Measurements from ENCODE around the gene ETV2. TPM values are rescaled to one million over a fixed set of nuclear protein-coding genes. Genes with fewer than 3 reads are reported as not detected.
"Not testable (repeated sequence)": the region's sequence is repeated elsewhere in the genome, so short reads cannot be mapped to it uniquely, and the experiment has no call there.

Gene ETV2
- total and polyA plus RNA-seq, 9 donors, result 0.79 to 2.5 (median 1.6) TPM; not detected in 1

DNA sequence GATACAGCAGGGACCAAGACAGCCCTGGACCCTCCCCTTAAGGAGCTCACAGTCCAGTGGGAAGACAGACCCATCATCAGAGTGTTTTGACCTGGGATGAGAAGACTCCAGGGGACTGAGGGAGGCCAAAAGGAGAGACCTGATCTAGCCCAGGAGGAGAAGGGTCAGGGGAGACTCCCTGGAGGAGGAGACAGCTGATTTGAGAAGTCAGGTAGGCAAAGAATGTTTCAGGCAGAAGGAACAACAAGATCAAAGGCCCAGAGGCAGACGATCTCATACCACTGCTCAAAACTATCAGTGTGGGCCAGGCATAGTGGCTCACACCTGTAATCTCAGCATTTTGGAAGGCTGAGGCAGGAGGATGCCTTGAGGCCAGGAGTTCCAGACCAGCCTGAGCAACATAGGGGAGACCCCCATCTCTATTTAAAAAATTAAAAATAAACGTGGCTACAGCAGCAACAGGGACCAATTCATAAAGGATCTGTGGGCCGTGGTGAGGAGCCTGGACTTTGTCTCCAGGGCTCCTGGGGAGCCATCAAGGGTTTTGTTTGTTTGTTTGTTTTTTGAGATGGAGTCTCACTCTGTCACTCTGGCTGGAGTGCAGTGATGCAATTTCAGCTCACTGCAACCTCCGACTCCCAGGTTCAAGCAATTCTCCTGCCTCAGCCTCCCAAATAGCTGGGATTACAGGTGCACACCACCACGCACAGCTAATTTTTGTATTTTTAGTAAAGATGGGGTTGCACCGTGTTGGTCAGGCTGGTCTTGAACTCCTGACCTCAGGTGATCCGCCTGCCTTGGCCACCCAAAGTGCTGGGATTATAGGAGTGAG lies 4.4 kb downstream of the ETV2 start:
- Histone ChIP-seq H3K4me1 (ENCODE audit: insufficient read depth) (peaks cover 10% of the 10 kb centered on the region), H3K27ac (peak overlapping the region in 1 of 2 donors; percentile 81), H3K27me3 (no peaks in the 10 kb centered on the region), H3K4me3 (no peak overlapping the region), H3K9me3 (no peaks in the 10 kb centered on the region), H3K36me3 (no peaks in the 10 kb centered on the region)
- TF ChIP-seq EP300 (IDR thresholded peaks at IDR 0.05) (no peak), POLR2A (IDR thresholded peaks at IDR 0.05) (no peak)
- TF ChIP-seq, protein P1, sequence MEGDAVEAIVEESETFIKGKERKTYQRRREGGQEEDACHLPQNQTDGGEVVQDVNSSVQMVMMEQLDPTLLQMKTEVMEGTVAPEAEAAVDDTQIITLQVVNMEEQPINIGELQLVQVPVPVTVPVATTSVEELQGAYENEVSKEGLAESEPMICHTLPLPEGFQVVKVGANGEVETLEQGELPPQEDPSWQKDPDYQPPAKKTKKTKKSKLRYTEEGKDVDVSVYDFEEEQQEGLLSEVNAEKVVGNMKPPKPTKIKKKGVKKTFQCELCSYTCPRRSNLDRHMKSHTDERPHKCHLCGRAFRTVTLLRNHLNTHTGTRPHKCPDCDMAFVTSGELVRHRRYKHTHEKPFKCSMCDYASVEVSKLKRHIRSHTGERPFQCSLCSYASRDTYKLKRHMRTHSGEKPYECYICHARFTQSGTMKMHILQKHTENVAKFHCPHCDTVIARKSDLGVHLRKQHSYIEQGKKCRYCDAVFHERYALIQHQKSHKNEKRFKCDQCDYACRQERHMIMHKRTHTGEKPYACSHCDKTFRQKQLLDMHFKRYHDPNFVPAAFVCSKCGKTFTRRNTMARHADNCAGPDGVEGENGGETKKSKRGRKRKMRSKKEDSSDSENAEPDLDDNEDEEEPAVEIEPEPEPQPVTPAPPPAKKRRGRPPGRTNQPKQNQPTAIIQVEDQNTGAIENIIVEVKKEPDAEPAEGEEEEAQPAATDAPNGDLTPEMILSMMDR (IDR thresholded peaks at IDR 0.05), result no peak
- WGBS, 3 donors, result 69 to 76% (median 74%) methylated on average over 7 of the region's 7 CpGs
- no peak for DNase-seq
- intact Hi-C loops (cut with DNase I), result no loop called here

DNA sequence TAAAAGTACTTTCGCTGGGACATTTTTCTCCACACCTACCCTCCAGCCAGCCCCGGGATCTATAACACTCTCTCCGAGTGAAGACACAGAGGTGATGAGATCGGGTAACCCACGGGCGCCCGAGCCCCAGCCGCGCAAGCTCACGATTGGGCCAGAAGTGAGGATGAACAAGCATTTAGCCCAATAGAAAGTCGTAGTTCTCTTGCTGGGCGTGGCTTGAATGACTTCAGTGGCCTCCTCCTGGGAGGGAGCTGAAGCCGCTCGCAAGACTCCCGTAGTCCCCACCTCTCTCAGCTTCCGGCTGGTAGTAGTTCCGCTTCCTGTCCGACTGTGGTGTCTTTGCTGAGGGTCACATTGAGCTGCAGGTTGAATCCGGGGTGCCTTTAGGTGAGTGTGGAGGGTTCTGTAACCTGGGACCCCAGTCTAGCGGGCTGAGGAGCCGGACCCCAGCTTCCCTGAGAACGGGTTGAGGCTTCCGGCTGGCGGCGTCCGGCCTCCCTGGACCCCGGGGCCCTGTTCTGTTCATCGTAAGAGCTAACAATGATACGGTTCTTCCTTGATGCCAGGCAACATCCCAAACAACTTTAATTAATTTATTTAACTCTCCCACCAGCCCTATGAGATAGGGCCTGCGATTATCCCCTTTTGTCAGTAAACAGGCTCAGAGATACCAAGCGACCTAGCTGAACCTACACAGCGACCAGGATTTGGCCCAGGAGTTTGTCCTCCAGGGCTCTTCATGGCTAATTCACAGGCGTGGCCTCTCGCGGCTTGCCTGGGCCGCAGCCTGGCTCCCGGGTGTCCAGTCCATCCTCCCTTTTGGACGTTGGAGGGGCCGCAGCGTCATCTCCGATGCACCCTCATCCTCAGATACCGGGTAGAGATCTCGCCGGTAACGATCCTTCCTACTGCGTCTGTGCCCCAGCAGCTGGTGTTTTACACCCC lies 6.7 kb downstream of the ETV2 start, which contains the start of gene COX6B1:
Gene COX6B1, plus strand, starts transcription at position 307 of the 945 bp plus-strand sequence. CDS start 2,921 bp downstream, outside the sequence.
- peak; percentile 86 to 94 (median 89) for DNase-seq
- intact Hi-C loops (cut with DNase I), result no loop called here
- TF ChIP-seq EP300 (IDR thresholded peaks at IDR 0.05) (no peak), POLR2A (IDR thresholded peaks at IDR 0.05) (peak; percentile 53)
- TF ChIP-seq, protein P1 (IDR thresholded peaks at IDR 0.05), result no peak
- Histone ChIP-seq H3K27me3 (no peaks in the 10 kb centered on the region), H3K4me1 (ENCODE audit: insufficient read depth) (peaks cover 10% of the 10 kb centered on the region), H3K36me3 (no peaks in the 10 kb centered on the region), H3K9me3 (no peaks in the 10 kb centered on the region), H3K4me3 (peak within 1 kb of the TSS; percentile 68), H3K27ac (peak within 1 kb of the TSS in 1 of 2 donors; percentile 25)
- WGBS, 3 donors, result 0 to 1% (median 1%) methylated on average over 46 of the region's 46 CpGs

DNA sequence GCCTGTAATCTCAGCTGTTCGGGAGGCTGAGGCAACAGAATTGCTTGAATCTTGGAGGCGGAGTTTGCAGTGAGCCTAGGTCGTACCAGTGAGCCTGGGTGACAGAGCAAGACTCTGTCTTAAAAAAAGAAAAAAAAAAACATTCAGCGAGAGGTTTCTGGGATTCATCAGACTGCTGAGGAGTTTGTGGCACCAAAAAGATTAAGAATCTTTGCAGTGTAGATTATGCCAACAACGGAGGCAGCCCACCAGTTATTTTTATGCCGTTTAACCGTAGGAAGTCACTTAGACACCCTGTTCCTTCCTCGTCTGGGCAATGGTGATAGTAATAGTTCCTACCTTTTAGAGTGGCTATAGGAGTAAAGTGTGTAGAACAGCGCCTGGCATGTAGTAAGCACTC lies 9.0 kb downstream of the ETV2 start:
- intact Hi-C loops (cut with DNase I), result no loop called here
- Histone ChIP-seq H3K4me1 (ENCODE audit: insufficient read depth) (peaks cover 5% of the 10 kb centered on the region), H3K36me3 (no peaks in the 10 kb centered on the region), H3K27me3 (no peaks in the 10 kb centered on the region), H3K4me3 (no peak overlapping the region), H3K9me3 (no peaks in the 10 kb centered on the region), H3K27ac (no peak overlapping the region)
- no peak for DNase-seq
- WGBS, 3 donors, result 81 to 87% (median 85%) methylated on average over 9 of the region's 9 CpGs
- no peak for TF ChIP-seq POLR2A (IDR thresholded peaks at IDR 0.05)
- no peak for TF ChIP-seq EP300 (IDR thresholded peaks at IDR 0.05)
- TF ChIP-seq, protein P1 (IDR thresholded peaks at IDR 0.05), result no peak

DNA sequence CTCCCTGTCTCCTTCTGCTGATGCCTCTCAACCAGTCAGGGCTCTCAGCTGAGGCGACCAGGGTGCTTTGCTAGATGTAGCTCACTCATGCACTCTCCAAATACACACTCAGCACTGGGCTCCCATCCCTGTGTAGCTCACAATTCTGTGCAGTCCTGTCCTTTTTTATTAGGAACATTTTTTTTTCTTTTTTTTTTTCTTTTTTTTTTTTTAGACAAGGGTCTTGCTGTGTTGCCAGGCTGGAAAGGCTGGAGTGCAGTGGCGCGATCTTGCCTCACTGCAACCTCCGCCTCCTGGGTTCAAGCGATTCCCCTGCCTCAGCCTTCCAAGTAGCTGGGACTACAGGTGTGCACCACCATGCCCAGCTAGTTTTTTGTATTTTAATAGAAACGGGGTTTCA lies 13.3 kb downstream of the ETV2 start:
- intact Hi-C loops (cut with DNase I); H3K27me3 ChIP-seq; H3K27ac ChIP-seq; H3K4me1 ChIP-seq (ENCODE audit: insufficient read depth); H3K4me3 ChIP-seq; H3K36me3 ChIP-seq; H3K9me3 ChIP-seq; DNase-seq: not testable (repeated sequence)
- WGBS, 3 donors, result 93 to 96% (median 96%) methylated on average over 6 of the region's 6 CpGs

All from ovary (tissue), 9 donors.